Astrocyte of the spinal cord (primary cell): Measurements from ENCODE around the gene PAPPA.
A peak's percentile ranks its signal among the peaks of the same experiment; 100 is the strongest.

Source experiments
- DNase-seq: peaks from one replicate; pipeline ENCODE4 v3.0.0; 2011; ENCODE audit warnings: low read depth, low spot score
- H3K4me3 ChIP-seq: 2 replicates; pipeline ENCODE4 v1.5.1; 2011; ENCODE audit warnings: low read depth, mild to moderate bottlenecking, low read length, moderate library complexity
- CTCF ChIP-seq: IDR thresholded peaks from 2 replicates; pipeline ENCODE4 v1.5.1; 2012; ENCODE audit warnings: low read depth, mild to moderate bottlenecking, low read length, inconsistent platforms
- in situ Hi-C: cut with HindIII; loops from 2 replicates; pipeline ENCODE4 v1.10.0; 2017; ENCODE audit warnings: low sequenced_read_pairs

Gene PAPPA

GRCh38 chr9:116280529-116280928 lies 126.9 kb downstream of the PAPPA start:
- DNase-seq, result no peak
- no peak overlapping the region for H3K4me3 ChIP-seq
- in situ Hi-C loops, result no loop called here
- TF ChIP-seq CTCF, result no peak

DNA sequence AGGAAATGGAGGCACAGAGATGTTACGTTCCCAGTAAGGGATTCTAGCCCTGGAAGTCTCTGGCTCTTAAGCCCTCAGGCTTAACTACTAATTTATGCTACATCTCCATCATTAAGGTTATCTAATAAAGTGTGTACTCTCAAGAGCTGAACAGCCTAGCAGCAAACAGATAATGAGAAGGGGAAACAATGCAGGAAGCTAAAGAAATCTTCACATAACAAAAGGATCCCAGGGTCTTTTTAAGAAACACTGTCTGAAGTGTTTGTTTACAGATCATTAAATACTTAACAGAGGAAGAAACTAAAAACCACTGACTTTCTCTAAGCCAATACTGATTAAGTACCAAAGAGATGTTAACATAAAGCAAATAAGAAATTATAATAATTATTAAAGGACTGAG lies 129.0 kb downstream of the PAPPA start:
- H3K4me3 ChIP-seq, result no peak overlapping the region
- no peak for DNase-seq
- no peak for TF ChIP-seq CTCF
- in situ Hi-C loops, result no loop called here

GRCh38 chr9:116284518-116284917 lies 130.9 kb downstream of the PAPPA start:
- in situ Hi-C loops, result no loop called here
- no peak overlapping the region for H3K4me3 ChIP-seq
- no peak for TF ChIP-seq CTCF
- no peak for DNase-seq

GRCh38 chr9:116285320-116285719 lies 131.7 kb downstream of the PAPPA start:
- DNase-seq, result no peak
- TF ChIP-seq CTCF, result peak; percentile 19
- in situ Hi-C loops, result no loop called here
- no peak overlapping the region for H3K4me3 ChIP-seq

DNA sequence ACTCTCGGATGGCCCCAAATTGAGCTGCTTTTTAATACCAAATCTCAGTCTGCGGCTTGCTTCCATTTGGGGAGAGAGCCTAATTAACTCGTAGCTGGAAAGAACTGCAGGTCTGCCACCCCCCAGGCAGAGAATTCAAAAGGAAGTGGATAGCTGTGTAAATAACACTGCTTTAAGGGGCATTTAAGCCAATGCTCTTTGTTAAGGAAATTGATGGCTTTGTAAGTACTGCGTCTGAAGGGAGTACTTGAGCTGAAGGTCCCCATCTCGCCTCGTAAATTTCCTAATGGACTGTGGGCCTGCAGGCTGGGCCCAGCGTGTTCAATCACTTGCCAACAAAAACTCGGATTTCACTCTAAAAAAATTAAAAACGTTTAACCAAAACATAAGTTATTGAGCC lies 132.7 kb downstream of the PAPPA start:
- no peak overlapping the region for H3K4me3 ChIP-seq
- TF ChIP-seq CTCF, result no peak
- peak; percentile 51 for DNase-seq
- in situ Hi-C loops, result no loop called here

GRCh38 chr9:116287721-116288120 lies 134.1 kb downstream of the PAPPA start:
- no peak overlapping the region for H3K4me3 ChIP-seq
- peak; percentile 60 for DNase-seq
- in situ Hi-C loops, result no loop called here
- TF ChIP-seq CTCF, result no peak

- in situ Hi-C loops, result no loop called here
- DNase-seq, result peak; percentile 97
- H3K4me3 ChIP-seq, result no peak overlapping the region
- TF ChIP-seq CTCF, result no peak
Measured at GRCh38 chr9:116288658-116289057, 135.1 kb downstream of the PAPPA start.
